ENCODE results near the gene DNAJC11. TPM values are rescaled to one million over a fixed set of nuclear protein-coding genes. Genes with fewer than 3 reads are reported as not detected.
"Not testable (repeated sequence)": the region's sequence is repeated elsewhere in the genome, so short reads cannot be mapped to it uniquely, and the experiment has no call there.

Gene DNAJC11
- total and polyA plus RNA-seq, 5 donors from 2014 or later, result 10.4 to 41.4 (median 16.3) TPM

- H3K27me3 Mint-ChIP-seq, result peaks cover 4% of the 10 kb centered on the region
Measured at GRCh38 chr1:6600410-6601048, 101.1 kb downstream of the DNAJC11 start.

GRCh38 chr1:6599991-6600390 lies 101.6 kb downstream of the DNAJC11 start:
- peaks cover 14% of the 10 kb centered on the region for H3K36me3 Mint-ChIP-seq
- H3K27ac ChIP-seq (ENCODE audit: insufficient read depth, low read length, poor library complexity, severe bottlenecking), result peak overlapping the region; percentile 90
- H3K4me1 ChIP-seq (ENCODE audit: control insufficient read depth, insufficient read depth, low read length, poor library complexity, severe bottlenecking), result peaks cover 56% of the 10 kb centered on the region

More at GRCh38 chr1:6600410-6601048, 101.1 kb downstream of the DNAJC11 start:
- no peaks in the 10 kb centered on the region for H3K9me3 ChIP-seq (ENCODE audit: control insufficient read depth in 2 of 2, low read length in 2 of 2)
- no peaks in the 10 kb centered on the region for H3K9me3 Mint-ChIP-seq
- ATAC-seq (ENCODE audit: low read depth in 2 of 2) (no peak), DNase-seq (no peak)
- peaks cover 56% of the 10 kb centered on the region for H3K4me1 ChIP-seq (ENCODE audit: control insufficient read depth, insufficient read depth, low read length, poor library complexity, severe bottlenecking)
- H3K36me3 Mint-ChIP-seq, result peaks cover 9% of the 10 kb centered on the region
- peak overlapping the region; percentile 93 to 96 (median 94) for H3K27ac Mint-ChIP-seq
- peaks cover 8 to 59% (median 22%) of the 10 kb centered on the region in 4 donors for H3K4me1 Mint-ChIP-seq
- H3K36me3 ChIP-seq (ENCODE audit: control insufficient read depth, insufficient read depth, low read length), result peaks cover 26% of the 10 kb centered on the region
- peak overlapping the region; percentile 90 for H3K27ac ChIP-seq (ENCODE audit: insufficient read depth, low read length, poor library complexity, severe bottlenecking)
- peak overlapping the region; percentile 91 for H3K4me3 ChIP-seq (ENCODE audit: low read depth, low read length)
- no peaks in the 10 kb centered on the region for H3K27me3 ChIP-seq (ENCODE audit: control insufficient read depth, insufficient read depth, low read length)
- peak overlapping the region; percentile 98 for H3K4me3 Mint-ChIP-seq

GRCh38 chr1:6599141-6599975 lies 102.3 kb downstream of the DNAJC11 start:
- no peaks in the 10 kb centered on the region for H3K9me3 Mint-ChIP-seq
- peak overlapping the region; percentile 98 for H3K4me3 Mint-ChIP-seq
- H3K4me1 Mint-ChIP-seq, result peaks cover 8 to 65% (median 25%) of the 10 kb centered on the region in 4 donors
- H3K36me3 Mint-ChIP-seq, result peaks cover 16% of the 10 kb centered on the region
- Histone ChIP-seq H3K36me3 (ENCODE audit: control insufficient read depth, insufficient read depth, low read length) (peaks cover 38% of the 10 kb centered on the region), H3K4me1 (ENCODE audit: control insufficient read depth, insufficient read depth, low read length, poor library complexity, severe bottlenecking) (peaks cover 56% of the 10 kb centered on the region), H3K9me3 (ENCODE audit: control insufficient read depth in 2 of 2, low read length in 2 of 2) (no peaks in the 10 kb centered on the region), H3K4me3 (ENCODE audit: low read depth, low read length) (peak overlapping the region; percentile 91), H3K27ac (ENCODE audit: insufficient read depth, low read length, poor library complexity, severe bottlenecking) (peak overlapping the region; percentile 90), H3K27me3 (ENCODE audit: control insufficient read depth, insufficient read depth, low read length) (no peaks in the 10 kb centered on the region)
- peaks cover 4% of the 10 kb centered on the region for H3K27me3 Mint-ChIP-seq
- ATAC-seq (ENCODE audit: low read depth in 2 of 2) (peak; percentile 27 to 32), DNase-seq (peak; percentile 19 to 86 (median 61))
- peak overlapping the region; percentile 81 to 96 (median 94) for H3K27ac Mint-ChIP-seq

More at GRCh38 chr1:6599991-6600390, 101.6 kb downstream of the DNAJC11 start:
- peak overlapping the region; percentile 91 for H3K4me3 ChIP-seq (ENCODE audit: low read depth, low read length)
- H3K9me3 Mint-ChIP-seq; ATAC-seq (ENCODE audit: low read depth in 2 of 2); DNase-seq; H3K27me3 ChIP-seq (ENCODE audit: control insufficient read depth, insufficient read depth, low read length); H3K9me3 ChIP-seq (ENCODE audit: control insufficient read depth in 2 of 2, low read length in 2 of 2); H3K27me3 Mint-ChIP-seq: not testable (repeated sequence)
- Mint-ChIP-seq H3K4me1 (peaks cover 8 to 63% (median 25%) of the 10 kb centered on the region in 4 donors), H3K27ac (peak overlapping the region; percentile 93 to 96 (median 94)), H3K4me3 (peak overlapping the region; percentile 98)
- peaks cover 32% of the 10 kb centered on the region for H3K36me3 ChIP-seq (ENCODE audit: control insufficient read depth, insufficient read depth, low read length)

- peaks cover 4% of the 10 kb centered on the region for H3K27me3 Mint-ChIP-seq
- Histone ChIP-seq H3K4me3 (ENCODE audit: low read depth, low read length) (no peak overlapping the region), H3K27me3 (ENCODE audit: control insufficient read depth, insufficient read depth, low read length) (no peaks in the 10 kb centered on the region), H3K4me1 (ENCODE audit: control insufficient read depth, insufficient read depth, low read length, poor library complexity, severe bottlenecking) (peaks cover 45% of the 10 kb centered on the region), H3K9me3 (ENCODE audit: control insufficient read depth in 2 of 2, low read length in 2 of 2) (no peaks in the 10 kb centered on the region), H3K27ac (ENCODE audit: insufficient read depth, low read length, poor library complexity, severe bottlenecking) (no peak overlapping the region), H3K36me3 (ENCODE audit: control insufficient read depth, insufficient read depth, low read length) (peaks cover 52% of the 10 kb centered on the region)
- peaks cover 0 to 58% (median 18%) of the 10 kb centered on the region in 4 donors for H3K4me1 Mint-ChIP-seq
- peaks cover 21% of the 10 kb centered on the region for H3K36me3 Mint-ChIP-seq
- H3K4me3 Mint-ChIP-seq, result peak overlapping the region in 3 of 4 donors; percentile 61 to 98 (median 75)
- no peaks in the 10 kb centered on the region for H3K9me3 Mint-ChIP-seq
- H3K27ac Mint-ChIP-seq, result no peak overlapping the region
- no peak for ATAC-seq (ENCODE audit: low read depth in 2 of 2)
- no peak for DNase-seq
Measured at GRCh38 chr1:6597777-6598131, 103.9 kb downstream of the DNAJC11 start.

- Mint-ChIP-seq H3K27me3 (peaks cover 4% of the 10 kb centered on the region), H3K9me3 (no peaks in the 10 kb centered on the region), H3K36me3 (peaks cover 21% of the 10 kb centered on the region), H3K4me3 (peak overlapping the region; percentile 22 to 98 (median 68)), H3K4me1 (peaks cover 0 to 58% (median 18%) of the 10 kb centered on the region in 4 donors), H3K27ac (no peak overlapping the region)
- ATAC-seq (ENCODE audit: low read depth in 2 of 2) (no peak), DNase-seq (no peak)
- peaks cover 58% of the 10 kb centered on the region for H3K36me3 ChIP-seq (ENCODE audit: control insufficient read depth, insufficient read depth, low read length)
- H3K4me3 ChIP-seq (ENCODE audit: low read depth, low read length), result no peak overlapping the region
- no peak overlapping the region for H3K27ac ChIP-seq (ENCODE audit: insufficient read depth, low read length, poor library complexity, severe bottlenecking)
- no peaks in the 10 kb centered on the region for H3K27me3 ChIP-seq (ENCODE audit: control insufficient read depth, insufficient read depth, low read length)
- peaks cover 51% of the 10 kb centered on the region for H3K4me1 ChIP-seq (ENCODE audit: control insufficient read depth, insufficient read depth, low read length, poor library complexity, severe bottlenecking)
- H3K9me3 ChIP-seq (ENCODE audit: control insufficient read depth in 2 of 2, low read length in 2 of 2), result no peaks in the 10 kb centered on the region
Measured at GRCh38 chr1:6596886-6597776, 104.5 kb downstream of the DNAJC11 start.

GRCh38 chr1:6596351-6596750 lies 105.3 kb downstream of the DNAJC11 start:
- H3K4me3 ChIP-seq (ENCODE audit: low read depth, low read length), result no peak overlapping the region
- no peaks in the 10 kb centered on the region for H3K27me3 ChIP-seq (ENCODE audit: control insufficient read depth, insufficient read depth, low read length)
- no peak overlapping the region for H3K27ac ChIP-seq (ENCODE audit: insufficient read depth, low read length, poor library complexity, severe bottlenecking)
- H3K36me3 ChIP-seq (ENCODE audit: control insufficient read depth, insufficient read depth, low read length), result peaks cover 61% of the 10 kb centered on the region
- no peaks in the 10 kb centered on the region for H3K9me3 ChIP-seq (ENCODE audit: control insufficient read depth in 2 of 2, low read length in 2 of 2)
- Mint-ChIP-seq H3K36me3 (peaks cover 21% of the 10 kb centered on the region), H3K4me1 (peaks cover 0 to 64% (median 18%) of the 10 kb centered on the region in 4 donors), H3K27ac (peak overlapping the region; percentile 25 to 75 (median 69)), H3K27me3 (peaks cover 4% of the 10 kb centered on the region), H3K4me3 (peak overlapping the region in 2 of 4 donors; percentile 16 to 61), H3K9me3 (no peaks in the 10 kb centered on the region)
- DNase-seq (no peak), ATAC-seq (ENCODE audit: low read depth in 2 of 2) (no peak)
- peaks cover 57% of the 10 kb centered on the region for H3K4me1 ChIP-seq (ENCODE audit: control insufficient read depth, insufficient read depth, low read length, poor library complexity, severe bottlenecking)

Data from CD4-positive, CD25-positive, alpha-beta regulatory T cell (primary cell).